Measurements from ENCODE around the gene SLC22A2. TPM values are rescaled to one million over a fixed set of nuclear protein-coding genes. Genes with fewer than 3 reads are reported as not detected.

SLC22A2 gene
- total and polyA plus RNA-seq, 10 of the 15 experiments (the other 5 are each of a cell fraction or from before 2014, with no cell fraction given), result 0.12 TPM; not detected in 9

GRCh38 chr6:160174681-160175080, 83.9 kb downstream of the SLC22A2 start:
- Histone ChIP-seq H3K4me2 (ENCODE audit: control insufficient read depth, insufficient read depth) (no peak overlapping the region), H3K9ac (ENCODE audit: control insufficient read depth, insufficient read depth, low read length) (no peak overlapping the region), H4K20me1 (ENCODE audit: control insufficient read depth, insufficient read depth) (no peaks in the 10 kb centered on the region), H3K36me3 (ENCODE audit: control insufficient read depth in 2 of 2, insufficient read depth in 2 of 2, low read length in 1 of 2) (no peaks in the 10 kb centered on the region), H3K4me3 (no peak overlapping the region), H3K9me3 (replicated peaks; ENCODE audit: control insufficient read depth, insufficient read depth, low read length) (no peaks in the 10 kb centered on the region), H3K79me2 (ENCODE audit: control insufficient read depth, insufficient read depth, low read length) (no peaks in the 10 kb centered on the region), H3K4me1 (ENCODE audit: control insufficient read depth, insufficient read depth, low read length) (no peaks in the 10 kb centered on the region), H3K27ac (ENCODE audit: control insufficient read depth, insufficient read depth) (no peak overlapping the region), H2AFZ (ENCODE audit: control insufficient read depth, low read depth, low read length) (no peak overlapping the region), H3K27me3 (replicated peaks in 1 of 2; ENCODE audit: control insufficient read depth in 2 of 2, insufficient read depth in 2 of 2, low read length in 1 of 2) (no peaks in the 10 kb centered on the region; a peak in 1 of 4 replicates)
- ATAC-seq (no peak), FAIRE-seq (no peak), DNase-seq (ENCODE audit: low read depth, low spot score) (no peak)
- 8% methylated on average over 2 of the region's 2 CpGs for WGBS (ENCODE audit: insufficient coverage, insufficient replicate concordance, low lambda C conversion rate, missing lambda C conversion rate)
- SMC1A ChIA-PET (ENCODE audit: uncharacterized antibody, unreplicated experiment), result no interaction called here
- BruUV-seq (replicated peaks), result no TSS peak
- POLR2A ChIA-PET, result no interaction called here
- CTCF ChIA-PET, result no interaction called here
- RAD21 ChIA-PET (ENCODE audit: unreplicated experiment), result no interaction called here
- in situ Hi-C loops (cut with MboI), result no loop called here
- intact Hi-C loops (cut with micrococcal nuclease; ENCODE audit: unreplicated experiment), result no loop called here
- TF ChIP-seq POLR2AphosphoS5 (IDR thresholded peaks at IDR 0.05; ENCODE audit: low read length) (no peak), USF2 (IDR thresholded peaks at IDR 0.05; ENCODE audit: borderline replicate concordance, low read depth, low read length) (no peak), IKZF1 (conservative IDR thresholded peaks at IDR 0.05) (no peak), ESRRA (IDR thresholded peaks at IDR 0.05; ENCODE audit: low read length) (no peak), MAX (IDR thresholded peaks at IDR 0.05; ENCODE audit: low read depth, low read length) (no peak), SKIL (IDR thresholded peaks at IDR 0.05; ENCODE audit: low read depth, poor library complexity, severe bottlenecking) (no peak), BCL3 (IDR thresholded peaks at IDR 0.05; ENCODE audit: borderline replicate concordance, insufficient read depth, low read depth, low read length, poor library complexity, severe bottlenecking) (no peak), ZSCAN29 (IDR thresholded peaks at IDR 0.05) (no peak), TBL1XR1 (IDR thresholded peaks at IDR 0.05; ENCODE audit: low read depth, low read length) (no peak), REST (IDR thresholded peaks at IDR 0.05; ENCODE audit: low read depth, low read length) (no peak), CEBPB (IDR thresholded peaks at IDR 0.05; ENCODE audit: borderline replicate concordance in 1 of 2, low read depth in 2 of 2, low read length in 2 of 2) (no peak), ZNF622 (IDR thresholded peaks at IDR 0.05) (no peak), E2F8 (IDR thresholded peaks at IDR 0.05; ENCODE audit: low read depth, partially characterized antibody) (no peak)

All from GM12878 (cell line).